Activated naive CD4-positive, alpha-beta T cell treated with anti-CD3 and anti-CD28 coated beads for 36 hours (primary cell): Measurements from ENCODE around the gene ABCC3. TPM values are rescaled to one million over a fixed set of nuclear protein-coding genes. Genes with fewer than 3 reads are reported as not detected.

Source experiments
- CTCF ChIA-PET: fragments of 350-600 bp; sonication (Branson Sonifier 250); formaldehyde crosslinking; loops from one replicate; lab custom pipeline; 2021; ENCODE audit warnings: antibody characterized with exemption; lab: Charles Lee
- DNase-seq: peaks from one replicate; pipeline ENCODE4 v3.0.0-alpha.2; 2020
- H3K27ac Mint-ChIP-seq: one replicate; pipeline ENCODE4 v1.8.0; 2021; ENCODE audit warnings: mild to moderate bottlenecking, mixed read lengths
- H3K27me3 Mint-ChIP-seq: one replicate; pipeline ENCODE4 v1.8.0; 2021; ENCODE audit warnings: low read depth, mixed read lengths
- H3K36me3 Mint-ChIP-seq: one replicate; pipeline ENCODE4 v1.8.0; 2021; ENCODE audit warnings: low read depth, mixed read lengths
- H3K4me1 Mint-ChIP-seq: one replicate; pipeline ENCODE4 v1.8.0; 2021; ENCODE audit warnings: low read depth, mixed read lengths
- H3K4me3 Mint-ChIP-seq: one replicate; pipeline ENCODE4 v1.8.0; 2021; ENCODE audit warnings: mild to moderate bottlenecking, moderate library complexity, mixed read lengths
- H3K9me3 Mint-ChIP-seq: one replicate; pipeline ENCODE4 v1.8.0; 2021; ENCODE audit warnings: mixed read lengths
- intact Hi-C: fragments of 100-400 bp; cut with micrococcal nuclease; formaldehyde crosslinking; loops from one replicate; pipeline ENCODE4 v1.15.1; 2023
- total RNA-seq, 2 experiments: library from RNA; stranded (reverse); gene quantifications; one replicate each; pipeline ENCODE4 v1.2.3, GENCODE V29; 2021

Gene ABCC3
- total RNA-seq, 2 experiments from 2014 or later: not detected

DNA sequence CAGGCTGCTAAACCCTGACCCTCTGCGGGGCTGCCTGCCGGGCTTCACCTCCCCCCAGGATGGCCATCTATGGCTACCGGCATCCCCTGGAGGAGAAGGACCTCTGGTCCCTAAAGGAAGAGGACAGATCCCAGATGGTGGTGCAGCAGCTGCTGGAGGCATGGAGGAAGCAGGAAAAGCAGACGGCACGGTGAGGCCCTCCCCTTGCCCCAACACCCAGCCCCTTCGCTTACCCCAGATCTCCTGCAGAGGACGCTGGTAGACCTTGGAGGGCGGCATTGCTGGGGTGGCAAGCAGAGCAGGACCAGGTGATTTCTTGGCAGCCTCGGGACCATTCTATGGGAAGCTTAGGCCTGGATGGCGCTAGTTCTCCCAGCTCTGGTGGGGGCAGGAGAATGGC lies 24.5 kb downstream of the ABCC3 start:
- DNase-seq: no peak
- Mint-ChIP-seq H3K27me3 (no peaks in the 10 kb centered on the region), H3K4me3 (no peak overlapping the region), H3K36me3 (no peaks in the 10 kb centered on the region), H3K4me1 (peaks cover 14% of the 10 kb centered on the region), H3K27ac (no peak overlapping the region), H3K9me3 (no peaks in the 10 kb centered on the region)
- intact Hi-C loops: no loop called here
- CTCF ChIA-PET: interaction anchor here (0.6 kb wide), 1 partner anchor 134 kb away, joined by 4 read pairs; no protein-coding TSS in a partner anchor

DNA sequence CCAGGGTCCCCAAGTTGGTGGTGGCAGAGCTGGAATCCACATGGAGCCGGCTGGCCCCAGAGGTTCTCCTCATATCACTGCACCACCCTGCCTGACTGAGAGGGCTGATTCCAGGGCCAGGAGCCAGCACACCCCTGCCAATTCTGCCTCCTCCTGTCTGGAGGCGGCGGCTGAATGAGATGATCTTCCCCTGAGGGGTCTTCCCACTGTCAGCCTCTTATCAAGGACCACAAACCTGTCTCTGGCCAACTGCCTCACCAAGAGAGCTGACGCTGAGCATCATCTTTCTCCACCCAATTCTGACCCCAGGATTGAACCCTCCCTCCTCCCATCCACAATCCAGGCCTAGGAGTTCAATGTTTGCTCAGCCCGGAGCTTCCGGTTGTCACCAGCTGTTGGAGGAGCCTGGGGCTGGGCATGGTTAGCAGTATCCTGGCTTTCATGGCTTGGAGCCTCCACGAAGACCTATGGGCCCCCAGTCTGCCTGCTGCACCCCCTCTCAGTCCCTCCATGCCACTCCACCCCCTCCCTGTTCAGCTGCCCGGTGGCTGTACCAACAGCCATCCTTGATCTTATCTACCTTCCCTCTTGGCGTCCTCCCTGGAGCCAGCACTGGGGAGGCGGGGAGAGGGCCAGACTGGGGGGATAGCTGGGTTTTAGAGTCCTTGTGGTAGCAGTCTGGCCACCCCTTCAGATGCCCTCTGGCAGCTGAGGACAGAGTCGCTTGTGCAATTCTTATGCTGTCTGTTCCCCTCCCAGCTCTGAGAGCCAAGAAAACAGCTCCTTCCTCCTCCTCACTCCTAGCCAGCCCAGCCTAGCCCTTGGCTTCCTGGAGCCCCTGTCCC lies 25.6 kb downstream of the ABCC3 start:
- DNase-seq: no peak
- intact Hi-C loops: no loop called here
- Mint-ChIP-seq H3K4me1 (peaks cover 14% of the 10 kb centered on the region), H3K27me3 (no peaks in the 10 kb centered on the region), H3K9me3 (no peaks in the 10 kb centered on the region), H3K27ac (no peak overlapping the region), H3K4me3 (no peak overlapping the region), H3K36me3 (no peaks in the 10 kb centered on the region)
- CTCF ChIA-PET: interaction anchor here (1.1 kb wide), 1 partner anchor 8 kb away, joined by 3 read pairs; no protein-coding TSS in a partner anchor

DNA sequence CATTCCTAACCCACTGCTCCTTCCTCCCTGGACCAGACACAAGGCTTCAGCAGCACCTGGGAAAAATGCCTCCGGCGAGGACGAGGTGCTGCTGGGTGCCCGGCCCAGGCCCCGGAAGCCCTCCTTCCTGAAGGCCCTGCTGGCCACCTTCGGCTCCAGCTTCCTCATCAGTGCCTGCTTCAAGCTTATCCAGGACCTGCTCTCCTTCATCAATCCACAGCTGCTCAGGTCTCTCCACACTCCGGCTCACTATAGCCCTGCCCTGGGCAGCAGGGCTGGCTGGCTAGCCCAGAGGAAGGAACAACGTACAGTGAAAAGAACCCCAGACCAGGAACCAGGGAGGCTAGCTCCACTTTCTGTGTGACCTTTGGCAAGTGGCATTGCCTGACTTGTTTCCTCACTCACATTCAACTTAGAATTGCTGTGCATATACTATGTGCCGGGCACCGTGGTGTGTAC lies 26.2 kb downstream of the ABCC3 start:
- Mint-ChIP-seq H3K4me3 (no peak overlapping the region), H3K4me1 (peaks cover 14% of the 10 kb centered on the region), H3K36me3 (no peaks in the 10 kb centered on the region), H3K27ac (no peak overlapping the region), H3K9me3 (no peaks in the 10 kb centered on the region), H3K27me3 (no peaks in the 10 kb centered on the region)
- CTCF ChIA-PET: interaction anchor here (1.1 to 2.2 kb wide), 2 partner anchors 9 to 14 kb away, joined by 3 to 4 read pairs; no protein-coding TSS in a partner anchor
- DNase-seq: no peak
- intact Hi-C loops: no loop called here

DNA sequence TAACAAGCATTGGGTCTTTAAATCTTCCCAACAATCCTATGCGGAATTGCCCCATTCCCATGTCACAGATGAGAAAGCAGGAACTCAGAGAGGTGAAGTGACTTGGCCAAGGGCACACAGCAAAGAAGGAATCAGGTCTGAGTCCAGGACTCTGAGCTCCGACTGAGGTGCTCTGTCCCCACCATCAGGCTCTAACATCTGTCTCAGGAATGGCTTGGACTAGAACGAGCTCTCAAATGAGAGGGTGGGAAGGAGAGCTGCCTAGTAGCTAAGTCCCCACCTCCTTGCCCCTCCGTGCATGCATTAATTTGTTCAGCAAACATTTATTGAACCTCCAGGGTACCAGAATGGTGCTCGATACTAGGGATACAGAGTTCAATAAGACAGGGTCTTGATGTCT lies 26.7 kb downstream of the ABCC3 start:
- CTCF ChIA-PET: interaction anchor here (1.1 to 2.2 kb wide), 2 partner anchors 10 to 14 kb away, joined by 3 to 4 read pairs; no protein-coding TSS in a partner anchor
- no peak overlapping the region for H3K27ac Mint-ChIP-seq
- no peak for DNase-seq
- H3K27me3 Mint-ChIP-seq: no peaks in the 10 kb centered on the region
- H3K9me3 Mint-ChIP-seq: no peaks in the 10 kb centered on the region
- H3K4me1 Mint-ChIP-seq: peaks cover 14% of the 10 kb centered on the region
- H3K36me3 Mint-ChIP-seq: no peaks in the 10 kb centered on the region
- no peak overlapping the region for H3K4me3 Mint-ChIP-seq
- intact Hi-C loops: no loop called here

DNA sequence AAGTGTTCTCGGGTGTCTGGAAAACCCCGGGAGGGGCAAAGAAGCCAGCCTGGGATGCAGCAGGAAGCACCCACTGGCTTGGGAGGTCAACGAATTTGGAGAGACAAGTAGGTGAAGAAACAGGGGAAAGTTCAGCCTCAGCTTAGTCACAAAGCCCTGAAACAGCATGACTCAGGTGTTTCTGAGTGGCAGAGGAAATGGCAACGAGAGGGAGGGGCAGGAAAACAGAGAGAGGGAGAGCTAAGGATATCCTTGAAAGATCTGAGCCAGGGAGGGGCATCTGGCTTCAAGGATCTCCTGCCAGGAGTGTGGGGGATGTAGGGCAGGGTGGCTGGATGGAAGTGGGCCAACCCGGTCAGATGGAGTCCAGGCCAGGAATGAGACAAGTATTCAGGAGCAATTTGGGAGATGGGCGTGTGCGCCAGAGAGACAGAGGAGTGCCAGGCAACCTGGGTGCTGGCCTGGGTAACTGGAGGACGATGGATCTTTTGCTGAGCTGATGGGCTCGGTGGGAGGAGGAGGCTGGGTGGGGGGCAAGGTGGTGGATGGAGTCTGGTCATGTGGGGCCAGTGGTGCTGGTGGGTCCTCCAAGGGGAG lies 27.2 kb downstream of the ABCC3 start:
- no peak overlapping the region for H3K4me3 Mint-ChIP-seq
- DNase-seq: peak; percentile 78
- CTCF ChIA-PET: interaction anchor here (0.6 to 2.2 kb wide), 5 partner anchors 8 to 214 kb away, joined by 3 to 4 read pairs (median 3); no protein-coding TSS in a partner anchor
- peaks cover 14% of the 10 kb centered on the region for H3K4me1 Mint-ChIP-seq
- H3K36me3 Mint-ChIP-seq: no peaks in the 10 kb centered on the region
- H3K27me3 Mint-ChIP-seq: no peaks in the 10 kb centered on the region
- H3K27ac Mint-ChIP-seq: peak overlapping the region; percentile 78
- no peaks in the 10 kb centered on the region for H3K9me3 Mint-ChIP-seq
- intact Hi-C loops: no loop called here

DNA sequence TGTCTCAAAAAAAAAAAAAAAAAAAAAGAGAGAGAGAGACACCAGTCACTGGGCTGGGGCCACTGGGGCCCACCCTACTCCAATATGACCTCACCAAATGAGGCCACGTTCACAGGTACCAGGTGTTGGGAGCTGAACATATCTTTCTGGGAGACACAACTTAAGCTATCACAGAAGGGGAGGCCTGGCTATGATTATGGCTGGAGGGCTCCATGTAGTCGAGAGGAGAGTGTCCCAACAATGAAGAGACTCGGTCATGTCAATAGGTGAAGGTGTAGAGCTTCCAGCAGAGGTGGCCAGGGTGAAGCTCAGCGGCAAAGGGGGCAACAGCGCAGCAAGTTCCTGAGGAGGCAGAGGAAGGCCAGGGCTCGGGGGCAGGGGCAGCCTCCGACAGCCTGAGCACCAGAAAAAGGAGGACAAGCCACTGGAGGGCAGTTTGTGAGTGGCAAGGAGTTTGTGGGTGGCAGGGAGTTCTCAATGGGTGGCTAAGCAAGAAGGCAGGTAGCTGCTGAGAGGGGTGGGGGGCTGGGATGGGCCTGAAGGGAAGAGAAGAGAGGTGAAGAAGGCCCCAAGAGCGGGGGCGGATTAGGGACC lies 28.0 kb downstream of the ABCC3 start:
- no peak for DNase-seq
- Mint-ChIP-seq H3K9me3 (no peaks in the 10 kb centered on the region), H3K27me3 (no peaks in the 10 kb centered on the region), H3K36me3 (no peaks in the 10 kb centered on the region), H3K4me1 (peaks cover 14% of the 10 kb centered on the region), H3K27ac (peak overlapping the region; percentile 70), H3K4me3 (no peak overlapping the region)
- CTCF ChIA-PET: interaction anchor here (0.8 to 2.2 kb wide), 3 partner anchors 9 to 33 kb away, joined by 3 to 4 read pairs (median 3); no protein-coding TSS in a partner anchor
- intact Hi-C loops: no loop called here

DNA sequence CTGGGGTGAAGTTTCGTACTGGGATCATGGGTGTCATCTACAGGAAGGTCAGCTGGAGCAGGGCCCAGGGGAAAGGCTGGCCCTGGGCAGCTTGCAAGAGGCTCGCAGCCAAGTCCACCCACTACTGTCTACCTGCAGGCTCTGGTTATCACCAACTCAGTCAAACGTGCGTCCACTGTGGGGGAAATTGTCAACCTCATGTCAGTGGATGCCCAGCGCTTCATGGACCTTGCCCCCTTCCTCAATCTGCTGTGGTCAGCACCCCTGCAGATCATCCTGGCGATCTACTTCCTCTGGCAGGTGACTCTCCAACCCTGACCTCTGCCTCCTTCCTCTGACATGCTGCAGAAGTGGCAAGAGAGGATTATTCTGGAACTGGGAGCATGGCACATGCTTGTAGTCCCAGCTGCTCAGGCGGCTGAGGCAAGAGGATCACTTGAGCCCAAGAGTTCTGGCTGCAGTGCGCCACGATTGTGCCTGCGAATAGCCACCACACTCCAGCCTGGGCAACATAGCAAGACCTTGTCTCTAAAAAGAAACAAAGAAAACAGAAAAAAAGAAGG lies 29.2 kb downstream of the ABCC3 start:
- no peak overlapping the region for H3K27ac Mint-ChIP-seq
- H3K9me3 Mint-ChIP-seq: no peaks in the 10 kb centered on the region
- no peaks in the 10 kb centered on the region for H3K36me3 Mint-ChIP-seq
- H3K4me1 Mint-ChIP-seq: peaks cover 14% of the 10 kb centered on the region
- CTCF ChIA-PET: no interaction called here
- intact Hi-C loops: no loop called here
- no peak overlapping the region for H3K4me3 Mint-ChIP-seq
- no peaks in the 10 kb centered on the region for H3K27me3 Mint-ChIP-seq
- no peak for DNase-seq

DNA sequence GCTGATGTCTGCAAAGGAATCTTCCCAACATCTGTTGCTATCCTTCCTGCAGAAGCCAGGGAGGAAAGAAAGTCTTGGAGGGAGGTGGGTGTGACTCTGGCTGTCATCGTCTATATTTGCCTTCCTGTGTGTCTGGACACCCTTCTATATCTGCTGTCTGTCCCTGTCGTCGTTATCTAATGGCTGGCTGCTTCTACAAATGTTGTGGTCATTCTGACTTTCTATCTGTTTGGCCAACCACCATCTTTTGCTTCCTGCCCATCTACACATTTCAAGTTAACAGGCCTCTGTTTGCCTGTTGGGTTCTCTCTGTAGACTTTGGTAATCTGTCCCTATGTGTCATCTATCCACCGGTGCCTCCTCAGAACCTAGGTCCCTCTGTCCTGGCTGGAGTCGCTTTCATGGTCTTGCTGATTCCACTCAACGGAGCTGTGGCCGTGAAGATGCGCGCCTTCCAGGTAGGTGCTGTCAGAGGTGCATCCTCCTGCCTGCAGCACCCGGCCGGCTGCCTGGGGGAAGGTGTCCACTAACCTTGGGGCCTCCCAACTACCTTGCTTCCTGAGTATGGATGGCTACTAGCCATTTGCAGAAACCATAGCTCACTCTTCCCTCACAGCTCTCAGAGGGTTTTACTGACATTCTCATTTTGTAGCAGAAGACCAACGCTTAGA lies 30.2 kb downstream of the ABCC3 start:
- H3K27ac Mint-ChIP-seq: no peak overlapping the region
- no peaks in the 10 kb centered on the region for H3K36me3 Mint-ChIP-seq
- CTCF ChIA-PET: interaction anchor here (0.8 kb wide), 1 partner anchor 34 kb away, joined by 3 read pairs; no protein-coding TSS in a partner anchor
- peaks cover 14% of the 10 kb centered on the region for H3K4me1 Mint-ChIP-seq
- H3K4me3 Mint-ChIP-seq: no peak overlapping the region
- no peaks in the 10 kb centered on the region for H3K9me3 Mint-ChIP-seq
- H3K27me3 Mint-ChIP-seq: no peaks in the 10 kb centered on the region
- no peak for DNase-seq
- intact Hi-C loops: no loop called here

DNA sequence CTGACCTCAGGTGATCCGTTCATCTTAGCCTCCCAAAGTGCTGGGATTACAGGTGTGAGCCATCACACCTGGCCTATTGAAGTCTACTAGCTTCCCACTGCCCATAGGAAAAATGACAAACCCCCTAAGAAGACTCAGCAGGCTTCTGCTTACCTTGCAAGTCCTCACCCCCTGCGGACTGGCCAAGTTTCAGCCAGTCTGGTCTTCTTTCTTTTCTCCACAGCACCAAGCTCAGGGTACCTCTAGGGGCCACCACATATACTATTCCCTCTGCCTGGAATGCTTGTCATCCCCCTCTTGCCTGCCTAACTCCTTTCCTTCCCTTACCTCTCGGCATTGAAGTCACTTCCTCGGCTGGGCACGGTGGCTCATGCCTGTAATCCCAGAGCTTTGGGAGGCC lies 31.2 kb downstream of the ABCC3 start:
- H3K27ac Mint-ChIP-seq: no peak overlapping the region
- intact Hi-C loops: no loop called here
- no peaks in the 10 kb centered on the region for H3K9me3 Mint-ChIP-seq
- H3K36me3 Mint-ChIP-seq: no peaks in the 10 kb centered on the region
- DNase-seq: no peak
- H3K4me1 Mint-ChIP-seq: peaks cover 14% of the 10 kb centered on the region
- CTCF ChIA-PET: interaction anchor here (0.8 kb wide), 1 partner anchor 35 kb away, joined by 3 read pairs; no protein-coding TSS in a partner anchor
- no peaks in the 10 kb centered on the region for H3K27me3 Mint-ChIP-seq
- H3K4me3 Mint-ChIP-seq: no peak overlapping the region

DNA sequence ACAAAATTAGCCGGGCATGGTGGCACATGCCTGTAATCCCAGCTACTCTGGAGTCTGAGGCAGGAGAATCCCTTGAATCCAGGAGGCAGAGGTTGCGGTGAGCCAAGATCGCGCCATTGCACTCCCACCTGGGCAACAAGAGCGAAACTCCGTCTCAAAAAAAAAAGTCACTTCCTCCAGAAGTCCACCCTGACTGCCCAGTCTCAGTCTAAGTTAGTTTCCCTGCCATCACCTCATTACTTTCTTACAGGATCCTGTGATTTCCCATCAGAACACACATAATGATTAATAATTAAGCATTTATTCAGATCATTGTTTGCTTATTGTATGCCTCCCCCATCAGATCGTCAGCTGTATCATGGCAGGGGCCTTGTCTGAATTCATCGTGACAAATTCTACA lies 31.6 kb downstream of the ABCC3 start:
- Mint-ChIP-seq H3K27me3 (no peaks in the 10 kb centered on the region), H3K4me1 (peaks cover 9% of the 10 kb centered on the region), H3K4me3 (no peak overlapping the region), H3K27ac (no peak overlapping the region), H3K9me3 (no peaks in the 10 kb centered on the region), H3K36me3 (no peaks in the 10 kb centered on the region)
- no peak for DNase-seq
- intact Hi-C loops: no loop called here
- CTCF ChIA-PET: no interaction called here

DNA sequence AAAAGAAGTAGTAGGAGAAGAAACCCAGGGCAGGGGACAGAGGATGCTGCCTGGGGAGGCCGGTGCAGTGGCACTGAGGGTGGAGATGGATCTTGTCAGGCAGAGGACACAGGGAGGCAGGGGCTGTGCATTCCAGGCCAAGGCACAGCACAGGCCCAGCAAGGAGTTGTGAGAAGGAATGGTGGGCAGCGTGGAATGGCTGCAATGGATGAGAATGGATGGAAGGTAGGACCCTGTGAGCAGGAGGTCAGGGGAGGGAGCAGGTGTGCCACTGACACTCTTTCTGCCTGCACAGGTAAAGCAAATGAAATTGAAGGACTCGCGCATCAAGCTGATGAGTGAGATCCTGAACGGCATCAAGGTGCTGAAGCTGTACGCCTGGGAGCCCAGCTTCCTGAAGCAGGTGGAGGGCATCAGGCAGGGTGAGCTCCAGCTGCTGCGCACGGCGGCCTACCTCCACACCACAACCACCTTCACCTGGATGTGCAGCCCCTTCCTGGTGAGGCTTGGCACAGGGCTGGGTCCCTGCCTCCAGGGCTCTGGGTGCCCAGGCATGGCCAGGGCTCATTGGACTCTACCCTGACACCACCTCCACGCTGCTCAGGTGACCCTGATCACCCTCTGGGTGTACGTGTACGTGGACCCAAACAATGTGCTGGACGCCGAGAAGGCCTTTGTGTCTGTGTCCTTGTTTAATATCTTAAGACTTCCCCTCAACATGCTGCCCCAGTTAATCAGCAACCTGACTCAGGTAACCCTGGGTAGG lies 32.8 kb downstream of the ABCC3 start:
- CTCF ChIA-PET: interaction anchor here (0.8 kb wide), 1 partner anchor 37 kb away, joined by 3 read pairs; no protein-coding TSS in a partner anchor
- H3K4me3 Mint-ChIP-seq: no peak overlapping the region
- intact Hi-C loops: no loop called here
- no peaks in the 10 kb centered on the region for H3K27me3 Mint-ChIP-seq
- H3K4me1 Mint-ChIP-seq: no peaks in the 10 kb centered on the region
- no peak overlapping the region for H3K27ac Mint-ChIP-seq
- H3K9me3 Mint-ChIP-seq: no peaks in the 10 kb centered on the region
- no peak for DNase-seq
- no peaks in the 10 kb centered on the region for H3K36me3 Mint-ChIP-seq
